Activated gamma-delta T cell (primary cell): ENCODE results near the gene LATS2.
"Not testable (repeated sequence)": the region's sequence is repeated elsewhere in the genome, so short reads cannot be mapped to it uniquely, and the experiment has no call there.

Source experiments
- DNase-seq: peaks from one replicate; lab custom pipeline; 2025; lab: John Stamatoyannopoulos, UW

LATS2 gene

DNA sequence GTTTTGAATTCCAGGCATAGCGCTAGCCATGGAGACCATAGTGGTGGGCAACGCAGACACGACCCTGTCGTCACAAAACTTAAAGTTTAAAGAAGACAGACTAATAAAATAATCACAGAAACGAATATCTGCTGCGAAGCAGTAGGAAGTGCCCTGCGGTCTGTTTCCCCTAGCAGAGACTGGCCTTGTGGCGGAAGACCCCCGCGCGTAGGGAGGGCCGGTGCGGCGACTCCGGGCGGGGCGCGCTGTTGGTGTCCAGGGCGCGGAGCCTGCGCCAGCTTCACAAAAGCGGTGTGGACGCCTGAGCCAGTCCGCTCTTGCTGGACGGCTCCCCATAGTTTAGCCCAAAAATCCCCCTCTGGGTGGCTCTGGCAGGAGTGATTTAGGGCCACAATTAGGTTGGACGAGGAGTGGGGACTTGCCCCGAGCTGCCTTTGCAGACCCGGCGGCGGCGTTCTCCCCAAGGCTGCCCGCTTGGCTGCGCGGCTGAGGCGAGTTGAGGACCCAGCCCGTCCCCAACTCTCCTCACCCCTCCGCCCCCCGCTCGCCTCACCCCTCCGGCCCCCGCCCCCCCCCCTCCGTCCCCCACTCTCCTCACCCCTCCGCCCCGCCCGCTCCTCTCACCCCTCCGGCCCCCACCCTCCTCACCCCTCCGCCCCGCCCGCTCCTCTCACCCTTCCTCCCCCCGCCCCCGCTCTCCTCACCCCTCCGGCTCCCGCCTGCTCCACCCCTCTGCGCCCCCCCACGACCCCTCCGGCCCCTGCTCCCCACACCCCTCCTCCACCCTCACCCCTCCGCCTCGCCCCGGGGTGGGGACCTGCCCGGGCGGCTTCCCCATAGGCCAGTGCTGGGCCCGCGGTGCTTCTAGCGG lies 14.2 kb upstream of the LATS2 start:
- DNase-seq, result peak; percentile 23

GRCh38 chr13:21075011-21075378 lies 13.6 kb upstream of the LATS2 start:
- DNase-seq, result no peak

- no peak for DNase-seq
Observed at GRCh38 chr13:21074546-21074945, 13.2 kb upstream of the LATS2 start.

- DNase-seq, result no peak
Observed at GRCh38 chr13:21071924-21072323, 10.5 kb upstream of the LATS2 start.

GRCh38 chr13:21071015-21071414 lies 9.6 kb upstream of the LATS2 start:
- DNase-seq, result no peak

- DNase-seq, result no peak
Observed at GRCh38 chr13:21069561-21070004, 8.2 kb upstream of the LATS2 start.

GRCh38 chr13:21067848-21068247 lies 6.5 kb upstream of the LATS2 start:
- DNase-seq, result no peak

- DNase-seq, result no peak
Observed at GRCh38 chr13:21066946-21067345, 5.6 kb upstream of the LATS2 start.

- no peak for DNase-seq
Observed at GRCh38 chr13:21065686-21066085, 4.3 kb upstream of the LATS2 start.

GRCh38 chr13:21063031-21063430 lies 1.6 kb upstream of the LATS2 start:
- DNase-seq, result no peak

GRCh38 chr13:21060338-21061028 lies 903 bp downstream of the LATS2 start:
- DNase-seq, result peak; percentile 25

DNA sequence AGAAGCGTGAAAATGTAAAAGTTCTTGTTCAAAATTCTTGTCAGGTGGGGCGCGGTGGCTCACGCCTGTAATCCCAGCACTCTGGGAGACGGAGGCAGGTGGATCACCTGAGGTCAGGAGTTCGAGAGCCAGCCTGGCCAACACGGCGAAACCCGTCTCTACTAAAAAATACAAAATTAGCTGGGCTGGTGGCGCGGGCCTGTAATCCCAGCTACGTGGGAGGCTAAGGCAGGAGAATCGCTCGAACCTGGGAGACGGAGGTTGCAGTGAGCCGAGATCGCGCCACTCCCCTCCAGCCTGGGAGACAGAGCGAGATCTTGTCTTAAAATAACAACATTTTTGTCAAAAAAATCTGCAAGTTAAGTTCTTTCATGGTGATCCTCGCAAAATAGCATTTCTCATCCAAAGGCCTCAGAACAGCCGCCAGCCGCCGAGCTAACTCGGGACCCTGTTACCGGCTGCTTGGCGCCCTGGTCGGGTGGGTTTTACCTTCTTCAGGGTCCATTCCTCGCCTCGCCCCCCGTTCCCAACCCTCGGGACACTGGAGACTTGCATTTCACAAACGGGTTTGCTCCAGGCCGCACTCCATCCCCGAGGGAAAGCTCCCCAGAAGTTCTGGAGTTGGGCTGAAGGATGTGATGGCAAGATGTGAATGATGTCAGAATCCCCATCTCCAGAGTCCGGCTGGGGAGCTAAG lies 1.6 kb downstream of the LATS2 start:
- no peak for DNase-seq

GRCh38 chr13:21058361-21058760 lies 3.0 kb downstream of the LATS2 start:
- DNase-seq, result no peak

DNA sequence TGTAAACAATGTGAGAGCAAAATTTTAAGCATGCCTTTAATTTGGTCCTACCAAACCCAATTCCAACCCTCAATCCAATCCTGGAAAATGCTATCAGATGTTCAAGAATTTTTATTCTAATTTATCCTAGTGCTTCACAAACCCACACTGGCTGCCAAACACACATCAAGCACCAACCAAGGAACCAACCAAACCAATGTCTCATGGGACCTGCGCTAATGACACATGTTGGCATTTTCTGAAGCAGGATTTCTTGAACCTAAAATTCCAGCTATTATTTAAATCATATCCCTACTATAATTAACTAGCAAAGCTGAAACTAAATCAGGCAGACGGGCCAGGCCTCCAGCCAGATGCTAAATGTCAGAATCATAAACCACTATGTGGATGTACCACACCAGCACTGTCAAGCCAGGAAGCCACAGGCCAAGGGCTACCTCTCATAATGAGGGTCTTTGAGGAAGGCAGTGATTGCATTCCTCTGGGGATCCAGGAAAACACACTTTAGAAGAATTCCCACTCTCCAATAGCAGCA lies 5.8 kb downstream of the LATS2 start:
- DNase-seq, result no peak

DNA sequence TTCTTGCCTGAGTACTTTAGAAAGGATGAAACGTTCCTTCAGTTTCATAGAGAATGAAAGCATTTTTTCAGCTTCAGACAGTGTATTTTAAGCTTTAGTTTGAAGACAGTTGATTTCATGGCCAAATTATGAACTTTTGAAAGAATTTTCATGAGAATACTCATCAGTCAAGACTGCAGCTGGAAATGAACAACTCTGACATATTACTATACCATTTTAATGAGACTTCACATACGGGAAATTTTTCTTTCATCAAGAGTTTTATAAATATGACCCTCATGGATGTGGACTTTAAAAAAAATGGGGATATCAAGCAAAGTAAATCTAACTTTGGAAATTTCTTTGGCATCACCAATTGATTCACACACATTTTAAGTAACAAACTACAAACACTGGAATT lies 6.4 kb downstream of the LATS2 start:
- DNase-seq, result no peak

DNA sequence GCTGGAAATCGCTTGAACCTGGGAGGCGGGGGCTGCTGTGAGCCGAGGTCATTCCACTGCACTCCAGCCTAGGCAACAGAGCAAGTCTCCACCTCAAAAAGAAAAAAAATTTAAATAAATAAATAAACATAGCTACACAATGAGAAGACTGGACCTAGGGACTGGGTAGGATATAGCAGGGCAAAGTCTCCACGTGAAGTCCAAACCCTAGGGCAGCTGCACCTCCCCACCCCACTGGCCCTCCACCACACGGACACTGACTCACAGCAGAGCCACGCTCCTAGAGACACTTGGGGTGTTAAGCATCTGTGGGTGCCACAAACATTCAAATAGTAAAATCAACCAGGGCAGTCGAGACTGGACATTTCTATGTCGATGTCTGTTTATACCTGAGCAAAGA lies 7.1 kb downstream of the LATS2 start:
- no peak for DNase-seq

DNA sequence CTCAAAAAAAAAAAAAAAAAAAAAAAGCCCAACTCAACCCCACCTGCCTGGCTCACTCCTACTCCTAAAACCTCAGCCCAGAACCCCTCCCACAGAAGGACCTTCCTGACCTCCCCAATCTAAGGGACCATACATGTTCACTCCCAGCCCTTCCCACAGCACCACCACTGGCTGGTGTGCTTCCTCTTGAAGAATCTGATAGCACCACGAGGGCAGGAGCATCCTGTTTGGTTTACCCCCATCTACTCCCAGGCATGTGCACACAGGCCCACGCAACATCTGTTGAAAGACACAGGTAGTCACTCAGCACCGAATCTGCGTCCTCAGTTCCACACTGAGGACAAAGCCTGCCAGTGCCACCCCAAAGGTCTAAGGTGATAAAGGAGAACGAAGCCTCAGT lies 8.2 kb downstream of the LATS2 start:
- DNase-seq, result no peak

- no peak for DNase-seq
Observed at GRCh38 chr13:21051675-21052074, 9.7 kb downstream of the LATS2 start.

DNA sequence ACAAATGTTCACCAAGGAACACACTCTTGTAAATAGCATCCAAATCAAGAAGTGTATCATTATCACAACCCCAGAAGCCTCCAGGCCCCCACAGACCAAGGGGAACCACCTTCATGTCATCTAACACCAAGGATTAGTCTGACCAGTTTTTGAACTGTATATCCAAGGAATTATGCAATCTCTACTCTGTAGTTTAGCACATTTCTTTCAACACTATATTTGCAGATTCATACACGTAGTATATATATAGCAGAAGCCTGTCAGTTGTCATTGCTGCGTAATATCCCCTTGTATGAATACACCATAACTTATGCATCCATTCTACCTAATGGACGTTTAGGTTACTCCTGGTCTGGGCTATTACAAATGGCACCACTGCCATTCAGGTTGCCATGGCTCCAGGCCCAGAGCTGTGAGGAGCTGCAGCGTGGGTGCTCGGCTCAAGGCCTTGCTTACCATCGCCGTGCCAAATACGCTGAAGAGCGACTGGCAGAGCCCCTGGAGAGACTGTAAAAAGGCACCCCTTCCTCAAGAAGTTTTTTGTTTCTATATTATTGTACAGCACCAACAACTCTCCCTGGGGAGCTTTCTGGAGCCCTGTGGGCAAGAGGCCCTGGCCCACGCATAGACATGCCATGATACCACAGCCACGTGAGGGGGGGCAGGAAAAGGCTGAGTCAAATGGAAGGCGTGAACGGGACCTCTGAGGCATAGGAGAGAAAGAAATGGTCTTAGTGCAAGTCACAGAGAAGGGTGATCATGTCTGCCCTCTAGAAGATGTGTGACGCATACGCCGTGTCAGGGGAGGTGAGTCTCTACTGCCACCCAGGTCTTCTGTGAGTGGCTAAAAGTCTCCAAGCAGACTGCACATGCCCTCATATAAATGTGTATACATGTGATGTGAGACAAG lies 10.8 kb downstream of the LATS2 start:
- no peak for DNase-seq

GRCh38 chr13:21049731-21050130 lies 11.7 kb downstream of the LATS2 start:
- not testable (repeated sequence) for DNase-seq

DNA sequence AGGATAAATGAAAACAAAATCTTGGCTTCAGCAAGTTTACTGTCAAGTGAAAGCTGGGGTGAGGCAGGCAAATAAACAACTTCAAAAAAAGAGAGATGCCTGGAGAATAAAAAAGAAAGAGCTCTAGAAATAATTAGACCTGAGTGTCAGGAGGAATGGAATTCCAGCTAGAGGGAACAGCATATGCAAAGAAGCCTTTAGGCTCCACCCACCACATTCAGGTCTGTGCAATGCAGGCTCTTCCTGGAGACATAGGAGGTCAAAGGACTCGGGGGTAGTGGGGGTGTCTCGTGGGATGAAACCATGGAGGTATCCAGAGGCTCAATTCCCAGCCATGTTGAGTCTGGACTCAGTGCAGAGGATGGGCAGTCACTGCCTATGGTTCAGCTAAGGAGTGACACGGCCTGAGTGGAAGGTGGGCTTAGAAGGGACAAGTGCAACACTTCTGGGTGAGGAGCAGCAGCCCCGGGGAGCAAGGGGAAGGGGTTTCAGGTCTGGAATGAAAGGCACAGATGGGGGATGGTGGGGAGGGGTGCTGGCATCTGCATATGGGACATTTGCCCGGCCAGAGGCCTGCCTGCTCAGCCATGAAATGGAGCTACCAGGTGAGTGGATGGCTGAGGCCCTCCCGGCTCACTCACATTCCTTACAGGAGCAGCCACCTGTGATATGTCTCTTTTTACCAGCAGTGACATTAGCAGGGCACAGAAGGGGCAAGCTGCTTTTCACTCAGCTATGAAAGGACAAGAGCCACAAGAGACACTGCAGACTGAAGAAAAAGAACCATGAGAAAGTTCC lies 12.3 kb downstream of the LATS2 start:
- no peak for DNase-seq
